Measurements from ENCODE around the gene TXLNB. TPM values are rescaled to one million over a fixed set of nuclear protein-coding genes. Genes with fewer than 3 reads are reported as not detected.

TXLNB gene
- total and polyA plus RNA-seq, 4 donors: 0.15 to 0.23 (median 0.17) TPM; not detected in 1

DNA sequence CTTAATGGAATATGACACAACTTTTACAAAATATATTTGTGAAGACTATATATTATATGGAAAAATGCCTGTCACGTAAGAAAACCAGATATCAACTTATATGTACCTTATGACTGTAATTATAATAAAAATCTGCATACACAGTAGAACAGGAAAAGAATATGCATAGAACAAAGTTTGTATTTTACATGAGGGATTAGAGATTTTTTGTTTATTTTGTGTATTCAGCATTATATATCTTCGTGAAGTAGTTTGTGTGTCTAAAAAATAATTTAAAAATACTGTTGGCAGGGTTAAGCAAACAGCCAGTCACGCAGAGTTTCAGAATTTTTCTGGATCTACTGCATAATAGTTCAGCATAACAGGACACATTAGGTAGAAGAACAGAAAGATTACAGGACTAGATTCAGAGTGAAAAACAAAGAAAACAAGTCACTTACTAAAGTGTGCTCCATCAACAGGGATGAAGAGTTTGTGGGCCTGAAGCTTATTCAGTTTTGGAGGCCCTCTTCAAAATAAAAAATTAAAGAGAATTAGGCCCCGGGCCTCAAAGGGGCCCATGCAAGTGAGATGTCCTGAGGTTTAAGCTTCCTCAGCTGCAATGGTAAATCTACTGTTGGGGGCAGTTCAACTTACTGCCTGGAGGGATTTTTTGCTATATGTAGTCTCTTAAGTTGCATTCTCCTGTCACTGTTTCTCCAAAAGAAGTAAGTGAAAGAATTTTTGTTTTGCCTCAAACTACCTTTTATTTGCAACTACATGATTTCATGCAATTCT, 16.3 kb downstream of the TXLNB start:
- TF ChIP-seq HNF4A (conservative IDR thresholded peaks at IDR 0.05) (no peak), GABPA (IDR thresholded peaks at IDR 0.05 in 1 of 2, conservative IDR thresholded peaks at IDR 0.05 in 1 of 2) (no peak), EGR1 (IDR thresholded peaks at IDR 0.05; ENCODE audit: low read depth in 2 of 2) (no peak), YY1 (IDR thresholded peaks at IDR 0.05) (no peak), FOXA1 (IDR thresholded peaks at IDR 0.05) (no peak), SP1 (IDR thresholded peaks at IDR 0.05) (no peak), NR2F2 (IDR thresholded peaks at IDR 0.05) (no peak), TAF1 (conservative IDR thresholded peaks at IDR 0.05) (no peak), JUND (IDR thresholded peaks at IDR 0.05) (no peak), HNF4G (IDR thresholded peaks at IDR 0.05) (no peak), FOXA2 (IDR thresholded peaks at IDR 0.05) (no peak), RXRA (IDR thresholded peaks at IDR 0.05) (no peak), RAD21 (IDR thresholded peaks at IDR 0.05) (no peak)
- TF ChIP-seq, protein P1, sequence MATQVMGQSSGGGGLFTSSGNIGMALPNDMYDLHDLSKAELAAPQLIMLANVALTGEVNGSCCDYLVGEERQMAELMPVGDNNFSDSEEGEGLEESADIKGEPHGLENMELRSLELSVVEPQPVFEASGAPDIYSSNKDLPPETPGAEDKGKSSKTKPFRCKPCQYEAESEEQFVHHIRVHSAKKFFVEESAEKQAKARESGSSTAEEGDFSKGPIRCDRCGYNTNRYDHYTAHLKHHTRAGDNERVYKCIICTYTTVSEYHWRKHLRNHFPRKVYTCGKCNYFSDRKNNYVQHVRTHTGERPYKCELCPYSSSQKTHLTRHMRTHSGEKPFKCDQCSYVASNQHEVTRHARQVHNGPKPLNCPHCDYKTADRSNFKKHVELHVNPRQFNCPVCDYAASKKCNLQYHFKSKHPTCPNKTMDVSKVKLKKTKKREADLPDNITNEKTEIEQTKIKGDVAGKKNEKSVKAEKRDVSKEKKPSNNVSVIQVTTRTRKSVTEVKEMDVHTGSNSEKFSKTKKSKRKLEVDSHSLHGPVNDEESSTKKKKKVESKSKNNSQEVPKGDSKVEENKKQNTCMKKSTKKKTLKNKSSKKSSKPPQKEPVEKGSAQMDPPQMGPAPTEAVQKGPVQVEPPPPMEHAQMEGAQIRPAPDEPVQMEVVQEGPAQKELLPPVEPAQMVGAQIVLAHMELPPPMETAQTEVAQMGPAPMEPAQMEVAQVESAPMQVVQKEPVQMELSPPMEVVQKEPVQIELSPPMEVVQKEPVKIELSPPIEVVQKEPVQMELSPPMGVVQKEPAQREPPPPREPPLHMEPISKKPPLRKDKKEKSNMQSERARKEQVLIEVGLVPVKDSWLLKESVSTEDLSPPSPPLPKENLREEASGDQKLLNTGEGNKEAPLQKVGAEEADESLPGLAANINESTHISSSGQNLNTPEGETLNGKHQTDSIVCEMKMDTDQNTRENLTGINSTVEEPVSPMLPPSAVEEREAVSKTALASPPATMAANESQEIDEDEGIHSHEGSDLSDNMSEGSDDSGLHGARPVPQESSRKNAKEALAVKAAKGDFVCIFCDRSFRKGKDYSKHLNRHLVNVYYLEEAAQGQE (IDR thresholded peaks at IDR 0.05): no peak
- TF ChIP-seq, protein P2, sequence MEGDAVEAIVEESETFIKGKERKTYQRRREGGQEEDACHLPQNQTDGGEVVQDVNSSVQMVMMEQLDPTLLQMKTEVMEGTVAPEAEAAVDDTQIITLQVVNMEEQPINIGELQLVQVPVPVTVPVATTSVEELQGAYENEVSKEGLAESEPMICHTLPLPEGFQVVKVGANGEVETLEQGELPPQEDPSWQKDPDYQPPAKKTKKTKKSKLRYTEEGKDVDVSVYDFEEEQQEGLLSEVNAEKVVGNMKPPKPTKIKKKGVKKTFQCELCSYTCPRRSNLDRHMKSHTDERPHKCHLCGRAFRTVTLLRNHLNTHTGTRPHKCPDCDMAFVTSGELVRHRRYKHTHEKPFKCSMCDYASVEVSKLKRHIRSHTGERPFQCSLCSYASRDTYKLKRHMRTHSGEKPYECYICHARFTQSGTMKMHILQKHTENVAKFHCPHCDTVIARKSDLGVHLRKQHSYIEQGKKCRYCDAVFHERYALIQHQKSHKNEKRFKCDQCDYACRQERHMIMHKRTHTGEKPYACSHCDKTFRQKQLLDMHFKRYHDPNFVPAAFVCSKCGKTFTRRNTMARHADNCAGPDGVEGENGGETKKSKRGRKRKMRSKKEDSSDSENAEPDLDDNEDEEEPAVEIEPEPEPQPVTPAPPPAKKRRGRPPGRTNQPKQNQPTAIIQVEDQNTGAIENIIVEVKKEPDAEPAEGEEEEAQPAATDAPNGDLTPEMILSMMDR (IDR thresholded peaks at IDR 0.05; ENCODE audit: low read depth, low read length, missing input control): no peak
- TF ChIP-seq, protein P3, sequence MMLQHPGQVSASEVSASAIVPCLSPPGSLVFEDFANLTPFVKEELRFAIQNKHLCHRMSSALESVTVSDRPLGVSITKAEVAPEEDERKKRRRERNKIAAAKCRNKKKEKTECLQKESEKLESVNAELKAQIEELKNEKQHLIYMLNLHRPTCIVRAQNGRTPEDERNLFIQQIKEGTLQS (IDR thresholded peaks at IDR 0.05): no peak
- TF ChIP-seq, protein P4, sequence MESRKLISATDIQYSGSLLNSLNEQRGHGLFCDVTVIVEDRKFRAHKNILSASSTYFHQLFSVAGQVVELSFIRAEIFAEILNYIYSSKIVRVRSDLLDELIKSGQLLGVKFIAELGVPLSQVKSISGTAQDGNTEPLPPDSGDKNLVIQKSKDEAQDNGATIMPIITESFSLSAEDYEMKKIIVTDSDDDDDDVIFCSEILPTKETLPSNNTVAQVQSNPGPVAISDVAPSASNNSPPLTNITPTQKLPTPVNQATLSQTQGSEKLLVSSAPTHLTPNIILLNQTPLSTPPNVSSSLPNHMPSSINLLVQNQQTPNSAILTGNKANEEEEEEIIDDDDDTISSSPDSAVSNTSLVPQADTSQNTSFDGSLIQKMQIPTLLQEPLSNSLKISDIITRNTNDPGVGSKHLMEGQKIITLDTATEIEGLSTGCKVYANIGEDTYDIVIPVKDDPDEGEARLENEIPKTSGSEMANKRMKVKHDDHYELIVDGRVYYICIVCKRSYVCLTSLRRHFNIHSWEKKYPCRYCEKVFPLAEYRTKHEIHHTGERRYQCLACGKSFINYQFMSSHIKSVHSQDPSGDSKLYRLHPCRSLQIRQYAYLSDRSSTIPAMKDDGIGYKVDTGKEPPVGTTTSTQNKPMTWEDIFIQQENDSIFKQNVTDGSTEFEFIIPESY (IDR thresholded peaks at IDR 0.05): no peak
- TF ChIP-seq, protein P5, sequence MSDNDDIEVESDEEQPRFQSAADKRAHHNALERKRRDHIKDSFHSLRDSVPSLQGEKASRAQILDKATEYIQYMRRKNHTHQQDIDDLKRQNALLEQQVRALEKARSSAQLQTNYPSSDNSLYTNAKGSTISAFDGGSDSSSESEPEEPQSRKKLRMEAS (IDR thresholded peaks at IDR 0.05): no peak
- no peak for DNase-seq (ENCODE audit: low spot score)
- no peaks in the 10 kb centered on the region for H3K4me1 ChIP-seq (ENCODE audit: control insufficient read depth in 4 of 4, insufficient read depth in 4 of 4, low read length in 3 of 4)
- WGBS: 83% methylated on average over 4 of the region's 4 CpGs
- no peak overlapping the region for H3K4me3 ChIP-seq (ENCODE audit: low read depth in 1 of 3, low read length in 3 of 3)
- no peaks in the 10 kb centered on the region for H3K27me3 ChIP-seq (ENCODE audit: control insufficient read depth in 4 of 4, insufficient read depth in 4 of 4, low read length in 3 of 4)
- H3K9me3 ChIP-seq (ENCODE audit: control insufficient read depth in 4 of 4, low read length in 3 of 4): no peaks in the 10 kb centered on the region
- H3K9ac ChIP-seq (ENCODE audit: low read depth in 1 of 2, low read length in 2 of 2): no peak overlapping the region
- H3K36me3 ChIP-seq (ENCODE audit: control insufficient read depth in 4 of 4, insufficient read depth in 3 of 4, low read depth in 1 of 4, low read length in 3 of 4): no peaks in the 10 kb centered on the region
- H3K27ac ChIP-seq (ENCODE audit: low read depth in 1 of 2, low read length in 2 of 2): no peak overlapping the region

All from liver (tissue), 9 donors.